Astrocyte (in vitro differentiated cells and primary cell): ENCODE data around the gene FLRT2. TPM values are rescaled to one million over a fixed set of nuclear protein-coding genes. Genes with fewer than 3 reads are reported as not detected.

Experiments
- DNase-seq: peaks from one replicate; pipeline ENCODE4 v3.0.0-alpha.2; 2010; ENCODE audit warnings: low read depth
- FAIRE-seq: peaks from 2 replicates; lab custom pipeline; 2011; peaks lifted over from hg19 to GRCh38; lab: Jason Lieb, UNC
- H2AFZ ChIP-seq: 2 replicates; pipeline ENCODE4 v1.6.0; 2012; ENCODE audit warnings: low read depth, low read length, inconsistent platforms
- H3K27ac ChIP-seq: 2 replicates; pipeline ENCODE4 v1.5.1; 2011; ENCODE audit warnings: low read depth, low read length, inconsistent platforms
- H3K27me3 ChIP-seq: 2 replicates; pipeline ENCODE4 v1.6.0; 2011; ENCODE audit warnings: low read length, inconsistent platforms; ENCODE audit not compliant: insufficient read depth
- H3K36me3 ChIP-seq: 2 replicates; pipeline ENCODE4 v1.5.1; 2011; ENCODE audit warnings: low read length, inconsistent platforms; ENCODE audit not compliant: insufficient read depth
- H3K4me1 ChIP-seq: 2 replicates; pipeline ENCODE4 v1.5.1; 2011; ENCODE audit warnings: low read length, inconsistent platforms; ENCODE audit not compliant: insufficient read depth
- H3K4me2 ChIP-seq: 2 replicates; pipeline ENCODE4 v1.6.0; 2012; ENCODE audit warnings: low read length, inconsistent platforms
- H3K4me3 ChIP-seq: 2 replicates; pipeline ENCODE4 v1.5.1; 2011; ENCODE audit warnings: low read depth, mild to moderate bottlenecking, low read length, inconsistent platforms; ENCODE audit not compliant: insufficient read depth
- H3K79me2 ChIP-seq: 2 replicates; pipeline ENCODE4 v1.6.0; 2012; ENCODE audit warnings: mild to moderate bottlenecking, low read length, inconsistent platforms; ENCODE audit not compliant: insufficient read depth
- H3K9ac ChIP-seq: 2 replicates; pipeline ENCODE4 v1.6.0; 2012; ENCODE audit warnings: mild to moderate bottlenecking, low read length, inconsistent platforms
- H3K9me3 ChIP-seq: 2 replicates; pipeline ENCODE4 v1.5.1; 2012; ENCODE audit warnings: low read depth, mild to moderate bottlenecking, low read length, inconsistent platforms; ENCODE audit not compliant: insufficient read depth
- H4K20me1 ChIP-seq: 2 replicates; pipeline ENCODE4 v1.6.0; 2012; ENCODE audit warnings: low read length, inconsistent platforms; ENCODE audit not compliant: insufficient read depth
- H3K27ac Mint-ChIP-seq: one replicate; pipeline ENCODE4 v1.8.0; 2021; ENCODE audit warnings: mild to moderate bottlenecking, mixed read lengths; ENCODE audit not compliant: unreplicated experiment
- H3K27me3 Mint-ChIP-seq: one replicate; pipeline ENCODE4 v1.8.0; 2021; ENCODE audit warnings: low read depth, mixed read lengths; ENCODE audit not compliant: unreplicated experiment
- H3K36me3 Mint-ChIP-seq: one replicate; pipeline ENCODE4 v1.8.0; 2021; ENCODE audit warnings: low read depth, mixed read lengths; ENCODE audit not compliant: unreplicated experiment
- H3K4me1 Mint-ChIP-seq: one replicate; pipeline ENCODE4 v1.8.0; 2021; ENCODE audit warnings: low read depth, mixed read lengths; ENCODE audit not compliant: unreplicated experiment
- H3K4me3 Mint-ChIP-seq: one replicate; pipeline ENCODE4 v1.8.0; 2021; ENCODE audit warnings: mild to moderate bottlenecking, moderate library complexity, mixed read lengths; ENCODE audit not compliant: unreplicated experiment
- H3K9me3 Mint-ChIP-seq: one replicate; pipeline ENCODE4 v1.8.0; 2021; ENCODE audit warnings: mild to moderate bottlenecking, mixed read lengths; ENCODE audit not compliant: unreplicated experiment
- CTCF ChIP-seq: IDR thresholded peaks from 2 replicates; pipeline ENCODE4 v1.5.1; 2011; ENCODE audit warnings: low read depth, mild to moderate bottlenecking, inconsistent platforms, low read length, moderate library complexity; ENCODE audit not compliant: insufficient read depth
- EZH2 ChIP-seq: IDR thresholded peaks from 2 replicates; pipeline ENCODE4 v1.6.1; 2012; ENCODE audit warnings: mild to moderate bottlenecking, low read length, inconsistent platforms; ENCODE audit not compliant: insufficient read depth
- total RNA-seq: library from RNA; stranded (reverse); gene quantifications from 2 replicates; pipeline ENCODE4 v1.2.1, GENCODE V29; 2021

FLRT2 gene
- total RNA-seq, 1 donor from 2014 or later = 227 TPM

GRCh38 chr14:85516239-85517113 lies 13.5 kb upstream of the FLRT2 start:
- no peaks in the 10 kb centered on the region for H4K20me1 ChIP-seq
- H3K4me1 Mint-ChIP-seq = peaks cover 6% of the 10 kb centered on the region
- TF ChIP-seq CTCF (no peak), EZH2 (no peak)

GRCh38 chr14:85517114-85517688 lies 12.7 kb upstream of the FLRT2 start:
- peak overlapping the region; percentile 13 for H3K27ac ChIP-seq
- no peaks in the 10 kb centered on the region for H3K27me3 Mint-ChIP-seq
- peak; percentile 5 for FAIRE-seq

More at GRCh38 chr14:85516239-85517113, 13.5 kb upstream of the FLRT2 start:
- H3K27ac Mint-ChIP-seq = no peak overlapping the region
- Histone ChIP-seq H3K36me3 (no peaks in the 10 kb centered on the region), H2AFZ (peak overlapping the region; percentile 49), H3K9me3 (no peaks in the 10 kb centered on the region), H3K79me2 (no peaks in the 10 kb centered on the region), H3K9ac (peak overlapping the region; percentile 9), H3K4me3 (peak overlapping the region; percentile 34), H3K27me3 (no peaks in the 10 kb centered on the region), H3K4me1 (peaks cover 6% of the 10 kb centered on the region), H3K4me2 (peak overlapping the region; percentile 72), H3K27ac (peak overlapping the region; percentile 16)
- H3K36me3 Mint-ChIP-seq = no peaks in the 10 kb centered on the region
- peak; percentile 71 for DNase-seq
- peak; percentile 79 for FAIRE-seq
- H3K9me3 Mint-ChIP-seq = peaks cover 3% of the 10 kb centered on the region
- H3K4me3 Mint-ChIP-seq = no peak overlapping the region
- no peaks in the 10 kb centered on the region for H3K27me3 Mint-ChIP-seq

More at GRCh38 chr14:85517114-85517688, 12.7 kb upstream of the FLRT2 start:
- peak overlapping the region; percentile 49 for H2AFZ ChIP-seq
- H3K4me2 ChIP-seq = peak overlapping the region; percentile 72
- DNase-seq = no peak
- no peak overlapping the region for H3K4me3 ChIP-seq
- no peaks in the 10 kb centered on the region for H3K9me3 ChIP-seq
- Mint-ChIP-seq H3K9me3 (peaks cover 2% of the 10 kb centered on the region), H3K4me3 (no peak overlapping the region), H3K4me1 (peaks cover 6% of the 10 kb centered on the region), H3K27ac (no peak overlapping the region), H3K36me3 (no peaks in the 10 kb centered on the region)
- TF ChIP-seq EZH2 = no peak
- no peak for TF ChIP-seq CTCF
- no peaks in the 10 kb centered on the region for H3K79me2 ChIP-seq
- H3K27me3 ChIP-seq = no peaks in the 10 kb centered on the region
- H4K20me1 ChIP-seq = no peaks in the 10 kb centered on the region
- H3K36me3 ChIP-seq = no peaks in the 10 kb centered on the region
- no peak overlapping the region for H3K9ac ChIP-seq
- H3K4me1 ChIP-seq = peaks cover 6% of the 10 kb centered on the region
